Fibroblast of skin of left biceps (primary cell): ENCODE data around the gene PSTK.

ENCODE experiments used
- DNase-seq, 2 experiments: peaks; one replicate each; pipeline ENCODE4 v3.0.0-alpha.2; 2013; ENCODE audit warnings: low read depth in 2 of 2

Gene PSTK

GRCh38 chr10:122992031-122992585 is 11.9 kb downstream of the PSTK start:
- DNase-seq = no peak

- DNase-seq = no peak
These were observed 13.7 kb downstream of the PSTK start for GRCh38 chr10:122993797-122994336.

GRCh38 chr10:122995936-122996335 is 15.7 kb downstream of the PSTK start:
- DNase-seq = no peak

- DNase-seq = no peak
These were observed 17.7 kb downstream of the PSTK start for GRCh38 chr10:122997864-122998263.

DNA sequence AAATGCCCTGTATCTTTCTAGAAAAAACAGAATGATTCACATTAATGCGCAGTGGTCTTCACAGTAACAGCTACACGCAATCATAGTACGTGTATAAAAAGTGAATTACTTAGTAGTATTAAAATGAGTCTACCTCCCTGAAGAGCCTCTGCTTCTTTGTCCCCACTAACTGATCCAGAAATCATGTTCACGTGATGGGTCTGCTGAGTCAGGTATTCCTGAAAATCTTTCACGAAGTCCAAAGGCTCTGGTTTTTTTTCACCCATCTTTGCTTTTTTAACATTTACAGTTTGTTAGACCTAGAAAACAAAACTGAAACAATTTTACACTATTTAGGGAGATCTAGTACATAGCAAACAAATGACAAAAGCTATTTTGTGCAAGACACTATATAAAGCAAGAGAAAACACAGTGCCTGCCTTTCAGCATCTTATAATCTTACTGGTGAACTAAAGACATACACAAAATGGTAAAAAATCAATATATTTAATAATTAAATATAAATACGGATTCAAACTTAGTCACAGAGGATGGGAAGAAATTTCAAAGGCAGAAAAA is 18.2 kb downstream of the PSTK start:
- DNase-seq = no peak

- no peak for DNase-seq
These were observed 18.7 kb downstream of the PSTK start for GRCh38 chr10:122998934-122999333.

- no peak for DNase-seq
These were observed 19.1 kb downstream of the PSTK start for GRCh38 chr10:122999347-122999746.

GRCh38 chr10:123000155-123000554 is 20.0 kb downstream of the PSTK start:
- DNase-seq = no peak

GRCh38 chr10:123001370-123001769 is 21.2 kb downstream of the PSTK start:
- DNase-seq = no peak

DNA sequence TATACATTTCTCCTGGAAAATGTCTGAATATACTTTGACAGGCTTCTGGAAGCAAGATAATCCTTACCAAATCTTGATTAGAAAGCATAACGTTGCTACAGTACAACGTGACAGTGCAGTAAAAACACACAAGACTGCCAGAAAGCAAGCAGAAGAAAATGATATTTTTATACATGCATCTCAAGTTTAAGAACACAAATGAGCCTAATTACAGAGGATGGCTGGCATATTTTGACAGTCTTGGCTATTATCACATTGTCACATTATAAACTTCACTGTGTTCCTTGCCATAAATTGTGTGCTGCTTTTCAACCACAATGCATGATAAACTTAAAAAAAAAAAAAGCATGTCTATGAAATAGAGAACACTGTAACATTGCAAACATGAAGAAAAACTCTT is 24.1 kb downstream of the PSTK start:
- no peak for DNase-seq

DNA sequence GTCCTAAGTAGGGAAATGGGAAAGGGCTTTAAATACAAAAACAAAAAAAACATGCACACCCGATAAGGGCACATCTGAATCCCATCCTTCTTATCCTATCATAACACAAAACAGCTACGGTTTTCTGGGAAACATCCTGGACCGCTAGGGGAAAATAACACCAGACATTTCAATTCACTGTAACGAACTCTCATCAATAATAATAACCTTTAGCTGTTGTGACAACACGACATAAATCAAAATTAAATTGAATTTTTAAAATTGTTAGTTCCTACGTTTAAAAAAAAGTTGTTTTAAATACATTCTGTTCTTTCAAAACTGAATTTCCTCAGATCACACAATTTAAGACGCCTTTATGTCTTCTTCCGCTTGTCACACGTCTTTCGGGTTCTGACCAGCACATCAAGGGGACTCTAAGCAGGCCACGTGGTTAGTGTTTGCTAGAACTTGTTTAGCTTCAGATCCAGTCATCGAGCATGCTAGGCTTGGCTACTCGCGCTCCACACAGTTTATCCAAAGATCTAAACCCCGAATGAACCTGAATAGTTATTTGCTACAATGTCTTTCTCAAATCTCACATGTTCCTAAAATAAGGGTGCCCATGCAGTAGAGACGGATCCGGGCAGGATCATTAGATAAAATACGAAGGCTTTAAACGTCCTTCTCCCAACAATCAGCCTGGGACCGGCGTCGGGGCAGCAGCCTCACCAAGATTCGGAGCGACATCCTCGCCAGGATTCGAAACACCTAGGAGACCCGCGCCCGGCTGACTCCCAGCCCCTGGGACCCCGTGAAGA is 27.6 kb downstream of the PSTK start:
- DNase-seq = peak in 1 of 2 experiments; percentile 3

DNA sequence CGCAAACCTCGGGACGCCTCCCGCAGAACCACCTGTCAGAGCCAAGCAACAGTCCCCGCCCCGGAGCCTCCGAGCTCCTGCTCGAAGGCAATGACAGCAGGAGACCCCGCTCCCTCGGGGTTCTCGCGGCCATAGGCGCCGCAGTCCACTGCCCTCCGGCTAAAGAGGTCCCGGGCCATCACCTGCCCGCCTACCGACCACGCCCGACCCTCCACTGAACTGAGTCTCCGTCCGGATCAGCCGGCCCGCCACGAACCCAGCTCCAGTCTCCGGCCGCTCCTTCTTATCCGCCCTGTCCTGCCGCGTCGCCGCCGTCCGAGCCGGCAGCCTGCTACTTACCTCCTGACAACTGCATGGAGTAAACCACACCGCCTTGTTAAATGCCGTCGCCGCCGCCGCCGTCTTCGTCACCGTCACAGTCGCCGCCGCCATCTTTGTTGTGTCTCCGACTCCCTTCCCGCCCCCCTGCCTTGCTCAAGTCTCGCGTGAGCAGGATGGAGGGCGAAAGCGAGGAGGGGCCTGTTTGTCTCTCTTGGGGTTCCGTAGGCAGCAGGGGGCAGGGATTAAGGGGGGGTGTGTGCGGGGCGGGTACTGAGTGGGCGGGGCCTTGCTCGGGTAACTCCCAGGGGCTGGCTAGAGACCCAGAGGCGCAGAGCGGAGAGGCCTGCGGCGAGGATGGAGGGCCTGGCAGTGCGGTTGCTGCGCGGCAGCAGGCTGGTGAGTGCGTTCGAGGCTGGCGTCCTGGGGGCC is 28.3 kb downstream of the PSTK start, which contains the start of the genes ACADSB and IKZF5:
Gene ACADSB (plus strand): TSS at position 652 of the 750 bp plus-strand sequence. CDS start 24 bp downstream, at position 676.
Gene IKZF5 (minus strand): TSS at position 441 of the 750 bp plus-strand sequence. CDS start 10,170 bp downstream, outside the sequence.
- peak; percentile 93 to 94 for DNase-seq

DNA sequence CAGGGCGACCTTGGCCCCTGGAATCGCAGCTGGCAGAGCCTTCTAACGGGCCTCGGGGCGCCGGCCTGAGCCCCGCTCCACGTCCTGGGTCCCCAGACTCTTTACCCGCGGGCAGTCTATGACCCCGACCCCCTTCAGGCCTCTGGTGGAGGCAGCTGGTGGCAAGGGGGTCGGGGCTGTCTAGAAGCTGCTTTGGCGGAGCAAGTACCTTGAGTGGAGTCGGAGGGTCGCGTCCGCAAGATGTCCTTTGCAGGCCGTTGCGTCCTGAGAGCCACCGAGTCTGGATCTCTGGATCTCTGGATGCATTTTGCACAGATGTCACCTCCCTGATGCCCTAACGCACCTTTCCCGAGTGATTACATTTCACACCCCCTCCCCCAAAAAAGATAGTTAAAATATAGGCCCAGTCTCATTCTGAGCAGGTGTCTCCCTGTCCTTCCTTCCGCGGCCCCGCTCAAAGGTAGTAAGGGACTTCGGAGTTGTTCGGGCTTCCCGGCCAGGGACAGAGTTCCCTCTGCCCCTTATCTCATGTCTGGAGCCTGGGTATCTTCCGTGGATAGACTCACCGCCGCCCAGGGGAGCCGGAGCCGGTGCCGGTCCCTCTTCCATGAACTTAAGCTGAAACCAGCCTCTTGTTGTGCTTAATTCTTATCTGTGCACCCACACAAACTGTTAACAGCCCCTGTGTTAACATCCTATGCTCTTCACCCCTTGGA is 29.1 kb downstream of the PSTK start:
- DNase-seq = no peak

DNA sequence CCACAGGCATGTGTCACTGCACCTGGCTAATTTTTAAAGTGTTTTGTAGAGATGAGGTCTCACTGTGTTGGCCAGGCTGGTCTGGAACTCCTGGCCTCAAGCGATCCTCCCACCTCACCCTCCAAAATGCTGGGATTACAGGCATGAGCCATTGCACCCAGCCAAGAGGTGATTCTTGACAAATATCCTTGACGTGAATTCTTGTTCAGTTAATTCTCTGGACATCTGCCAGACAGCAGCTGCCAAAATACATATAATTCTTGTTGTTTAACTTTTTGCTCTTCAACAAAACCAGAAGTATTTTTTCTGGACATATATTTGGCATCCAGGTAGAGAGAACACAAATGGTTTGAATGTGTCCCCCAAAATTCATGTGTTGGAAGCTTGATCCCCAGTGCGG is 31.8 kb downstream of the PSTK start:
- no peak for DNase-seq

GRCh38 chr10:123013456-123014419 is 33.5 kb downstream of the PSTK start:
- no peak for DNase-seq

- no peak for DNase-seq
These were observed 34.6 kb downstream of the PSTK start for GRCh38 chr10:123014772-123015171.

- DNase-seq = no peak
These were observed 36.0 kb downstream of the PSTK start for GRCh38 chr10:123016228-123016627.

GRCh38 chr10:123017421-123018165 is 37.4 kb downstream of the PSTK start:
- no peak for DNase-seq

DNA sequence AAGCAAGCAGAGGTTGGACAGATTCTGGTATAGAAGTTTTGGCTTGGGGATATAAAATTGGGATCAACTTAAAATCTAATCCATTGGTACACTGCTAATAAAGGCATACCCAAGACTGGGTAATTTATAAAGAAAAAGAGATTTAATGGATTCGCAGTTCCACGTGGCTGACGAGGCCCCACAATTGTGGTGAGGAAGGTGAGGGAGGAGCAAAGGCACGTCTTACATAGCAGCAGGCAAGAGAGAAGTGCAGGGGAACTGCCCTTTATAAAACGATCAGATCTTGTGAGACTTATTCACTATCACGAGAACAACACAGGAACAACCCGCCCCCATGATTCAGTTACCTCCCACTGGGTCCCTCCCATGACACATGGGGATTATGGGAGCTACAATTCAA is 38.3 kb downstream of the PSTK start:
- DNase-seq = no peak
